Urinary bladder (tissue), 4 donors: Measurements from ENCODE around the gene DMXL1. TPM values are rescaled to one million over a fixed set of nuclear protein-coding genes. Genes with fewer than 3 reads are reported as not detected.
A peak's percentile ranks its signal among the peaks of the same experiment; 100 is the strongest.
"Not testable (repeated sequence)": the region's sequence is repeated elsewhere in the genome, so short reads cannot be mapped to it uniquely, and the experiment has no call there.

Experiments used
- DNase-seq: peaks from one replicate; pipeline ENCODE4 v3.0.0-alpha.2; 2015; ENCODE audit errors: extremely low spot score
- H3K27ac ChIP-seq: one replicate; pipeline ENCODE4 v1.5.1; 2013; ENCODE audit warnings: low read depth, mild to moderate bottlenecking, moderate library complexity
- H3K36me3 ChIP-seq: one replicate; pipeline ENCODE4 v1.6.1; 2013; ENCODE audit warnings: mild to moderate bottlenecking, moderate library complexity; ENCODE audit not compliant: insufficient read depth
- H3K4me1 ChIP-seq: one replicate; pipeline ENCODE4 v1.6.1; 2013; ENCODE audit warnings: mild to moderate bottlenecking, moderate library complexity; ENCODE audit not compliant: insufficient read depth
- H3K4me3 ChIP-seq: one replicate; pipeline ENCODE4 v1.5.1; 2013; ENCODE audit warnings: low read depth, low read length
- WGBS: extraction: QIAGEN DNeasy Blood & Tissue Kit; methylation state at CpG from one replicate; pipeline ENCODE4 v1.1.7; 2013; 5-methylcytosine and 5-hydroxymethylcytosine counted together
- polyA plus RNA-seq: library from polyadenylated mRNA; stranded (reverse); fragments of 200-250 nt; gene quantifications from one replicate; pipeline ENCODE4 v1.2.3, GENCODE V29; 2013
- total RNA-seq: library from RNA; depleted of rRNA; stranded (reverse); fragments of >200 nt; gene quantifications from one replicate; pipeline ENCODE4 v1.2.3, GENCODE V29; 2014
- donor health status: healthy with polysubstance abuse.
- donor health status: healthy.

Gene DMXL1
- total and polyA plus RNA-seq, 2 donors, result 12.4 to 134 TPM

- WGBS, result 75% methylated on average over 7 of the region's 7 CpGs
- H3K4me1 ChIP-seq, result no peaks in the 10 kb centered on the region
- no peaks in the 10 kb centered on the region for H3K36me3 ChIP-seq
These were observed 20.9 kb upstream of the DMXL1 start for GRCh38 chr5:119049824-119050449.

GRCh38 chr5:119054101-119054500 is 16.8 kb upstream of the DMXL1 start:
- Histone ChIP-seq H3K4me1 (no peaks in the 10 kb centered on the region), H3K4me3 (no peak overlapping the region), H3K27ac (no peak overlapping the region), H3K36me3 (no peaks in the 10 kb centered on the region)
- DNase-seq, result no peak
- 91% methylated on average over 2 of the region's 2 CpGs for WGBS

More at GRCh38 chr5:119049824-119050449, 20.9 kb upstream of the DMXL1 start:
- no peak for DNase-seq
- H3K27ac ChIP-seq, result no peak overlapping the region
- H3K4me3 ChIP-seq, result no peak overlapping the region

DNA sequence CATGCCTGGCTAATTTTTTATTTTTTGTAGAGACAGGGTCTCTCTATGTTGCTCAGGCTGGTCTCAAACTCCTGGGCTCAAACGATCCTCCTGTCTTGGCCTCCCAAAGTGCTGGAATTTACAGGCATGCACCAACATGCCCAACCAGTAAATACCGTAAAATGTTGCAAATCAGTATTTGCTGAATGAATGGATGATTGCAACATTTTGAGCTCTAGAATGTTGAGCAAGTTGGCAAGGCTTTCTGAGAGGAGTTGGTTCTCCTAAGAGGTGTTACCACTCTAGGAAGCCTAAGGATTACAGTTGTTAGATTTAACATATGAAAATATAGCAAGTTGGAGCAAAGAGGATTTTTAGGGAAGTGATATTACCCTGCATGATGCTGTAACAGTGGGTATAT is 15.6 kb upstream of the DMXL1 start:
- no peak for DNase-seq
- Histone ChIP-seq H3K4me3 (no peak overlapping the region), H3K36me3 (no peaks in the 10 kb centered on the region), H3K27ac (no peak overlapping the region), H3K4me1 (no peaks in the 10 kb centered on the region)
- 85% methylated on average over 2 of the region's 2 CpGs for WGBS

GRCh38 chr5:119058979-119059529 is 11.8 kb upstream of the DMXL1 start:
- Histone ChIP-seq H3K4me3 (no peak overlapping the region), H3K4me1 (no peaks in the 10 kb centered on the region), H3K36me3 (no peaks in the 10 kb centered on the region), H3K27ac (no peak overlapping the region)
- no peak for DNase-seq

- no peaks in the 10 kb centered on the region for H3K36me3 ChIP-seq
- no peak overlapping the region for H3K4me3 ChIP-seq
- H3K27ac ChIP-seq, result no peak overlapping the region
- no peak for DNase-seq
- no peaks in the 10 kb centered on the region for H3K4me1 ChIP-seq
These were observed 11.1 kb upstream of the DMXL1 start for GRCh38 chr5:119059740-119060255.

- no peak overlapping the region for H3K4me3 ChIP-seq
- H3K36me3 ChIP-seq, result no peaks in the 10 kb centered on the region
- DNase-seq, result no peak
- 22% methylated on average over 5 of the region's 5 CpGs for WGBS
- no peak overlapping the region for H3K27ac ChIP-seq
- H3K4me1 ChIP-seq, result no peaks in the 10 kb centered on the region
These were observed 7.1 kb upstream of the DMXL1 start for GRCh38 chr5:119063579-119064379.

DNA sequence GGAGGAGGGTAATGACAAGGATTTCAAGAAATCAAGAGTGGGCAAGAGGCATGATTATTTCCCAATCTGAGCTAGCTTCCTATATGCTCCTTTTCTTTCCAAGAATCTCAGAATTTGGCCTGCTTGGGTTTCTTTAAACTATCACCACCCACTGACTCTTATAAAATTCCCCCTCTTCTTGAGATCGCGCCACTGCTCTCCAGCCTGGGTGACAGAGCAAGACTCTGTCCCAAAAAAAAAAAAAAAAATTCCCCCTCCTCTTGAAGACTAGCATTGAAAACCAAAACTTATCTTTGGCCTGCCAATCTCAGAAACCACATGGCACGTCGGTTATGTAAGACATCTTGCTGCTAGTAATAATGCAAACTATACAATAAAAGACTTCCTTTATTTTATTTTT is 3.4 kb upstream of the DMXL1 start:
- WGBS, result 95% methylated on average over 4 of the region's 4 CpGs
- H3K27ac ChIP-seq, result no peak overlapping the region
- no peaks in the 10 kb centered on the region for H3K4me1 ChIP-seq
- no peaks in the 10 kb centered on the region for H3K36me3 ChIP-seq
- H3K4me3 ChIP-seq, result no peak overlapping the region
- DNase-seq, result no peak

- under 1% methylated on average over 9 of the region's 9 CpGs for WGBS
These were observed 384 bp upstream of the DMXL1 start for GRCh38 chr5:119070578-119070827.

DNA sequence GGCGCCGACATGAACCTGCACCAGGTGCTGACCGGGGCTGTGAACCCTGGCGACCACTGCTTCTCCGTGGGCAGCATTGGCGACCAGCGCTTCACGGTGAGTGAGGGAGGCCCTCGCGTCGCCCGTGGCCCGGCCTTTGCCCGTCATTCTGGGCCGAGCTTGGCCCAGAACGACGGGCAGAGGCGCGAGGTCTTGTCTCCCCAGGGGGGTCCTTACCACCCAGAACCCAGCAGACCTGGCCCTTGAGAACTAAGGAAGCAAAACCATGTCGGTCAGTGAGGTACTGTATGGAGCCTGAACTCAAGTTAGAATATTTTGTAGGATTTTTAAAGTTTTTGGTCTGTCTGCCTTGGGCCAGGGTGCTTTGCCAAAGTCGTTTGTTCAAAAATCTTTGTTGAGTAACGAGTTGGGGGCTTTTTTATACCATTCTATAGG is 691 bp downstream of the DMXL1 start:
- Histone ChIP-seq H3K4me1 (no peaks in the 10 kb centered on the region), H3K4me3 (peak overlapping the region; percentile 85), H3K27ac (peak overlapping the region; percentile 96), H3K36me3 (no peaks in the 10 kb centered on the region)
- WGBS, result under 1% methylated on average over 22 of the region's 22 CpGs
- no peak for DNase-seq

More at GRCh38 chr5:119070578-119070827, 384 bp upstream of the DMXL1 start:
- no peak for DNase-seq
- Histone ChIP-seq H3K4me3 (peak overlapping the region; percentile 85), H3K36me3 (no peaks in the 10 kb centered on the region), H3K4me1 (no peaks in the 10 kb centered on the region), H3K27ac (peak overlapping the region; percentile 88)

- H3K27ac ChIP-seq, result no peak overlapping the region
- WGBS, result 81% methylated on average over 2 of the region's 2 CpGs
- H3K4me1 ChIP-seq, result no peaks in the 10 kb centered on the region
These were observed 1.6 kb downstream of the DMXL1 start for GRCh38 chr5:119072496-119072895.

DNA sequence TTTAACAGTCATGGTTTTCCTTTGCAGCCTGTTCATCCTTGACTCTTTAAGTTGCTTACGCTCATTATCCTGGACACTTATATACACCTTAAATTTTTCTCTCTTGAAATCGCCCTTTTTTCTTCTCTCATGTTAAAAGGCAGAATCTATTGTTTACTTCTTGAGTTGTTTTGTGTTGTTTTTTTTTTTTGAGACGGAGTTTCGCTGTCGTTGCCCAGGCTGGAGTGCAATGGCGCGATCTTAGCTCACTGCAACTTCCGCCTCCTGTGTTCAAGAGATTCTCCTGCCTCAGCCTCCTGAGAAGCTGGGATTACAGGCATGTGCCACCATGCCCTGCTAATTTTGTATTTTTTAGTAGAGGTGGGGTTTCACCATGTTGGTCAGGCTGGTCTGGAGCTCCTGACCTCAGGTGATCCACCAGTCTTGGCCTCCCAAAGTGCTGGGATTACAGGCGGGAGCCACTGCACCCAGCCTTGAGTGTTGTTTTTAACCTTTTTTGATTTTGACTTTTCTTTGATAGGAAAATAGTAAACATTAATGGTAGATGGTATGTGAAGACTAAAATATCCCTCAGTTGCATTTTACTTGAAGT is 3.0 kb downstream of the DMXL1 start:
- not testable (repeated sequence) for H3K4me1 ChIP-seq, H3K27ac ChIP-seq, H3K4me3 ChIP-seq, H3K36me3 ChIP-seq, DNase-seq
- 94% methylated on average over 9 of the region's 9 CpGs for WGBS

More at GRCh38 chr5:119072496-119072895, 1.6 kb downstream of the DMXL1 start:
- H3K36me3 ChIP-seq, result no peaks in the 10 kb centered on the region
- H3K4me3 ChIP-seq, result no peak overlapping the region
- no peak for DNase-seq

GRCh38 chr5:119074419-119074818 is 3.5 kb downstream of the DMXL1 start:
- 79% methylated on average over 3 of the region's 3 CpGs for WGBS

GRCh38 chr5:119075269-119075668 is 4.4 kb downstream of the DMXL1 start:
- not testable (repeated sequence) for H3K27ac ChIP-seq

More at GRCh38 chr5:119074419-119074818, 3.5 kb downstream of the DMXL1 start:
- Histone ChIP-seq H3K36me3 (no peaks in the 10 kb centered on the region), H3K4me1 (no peaks in the 10 kb centered on the region), H3K4me3 (no peak overlapping the region), H3K27ac (no peak overlapping the region)
- no peak for DNase-seq

GRCh38 chr5:119076080-119076479 is 5.2 kb downstream of the DMXL1 start:
- no peak for DNase-seq
- no peaks in the 10 kb centered on the region for H3K36me3 ChIP-seq
- H3K4me1 ChIP-seq, result no peaks in the 10 kb centered on the region
- no peak overlapping the region for H3K27ac ChIP-seq
- no peak overlapping the region for H3K4me3 ChIP-seq
- 58% methylated on average over 1 of the region's 1 CpG for WGBS

More at GRCh38 chr5:119075269-119075668, 4.4 kb downstream of the DMXL1 start:
- H3K4me3 ChIP-seq, H3K4me1 ChIP-seq, H3K36me3 ChIP-seq, DNase-seq: not testable (repeated sequence)
- WGBS, result 97% methylated on average over 12 of the region's 12 CpGs
